Measurements from ENCODE around the gene KRTAP9-3.

- no peak for TF ChIP-seq CTCF (conservative IDR thresholded peaks at IDR 0.05)
- TF ChIP-seq ZFX (IDR thresholded peaks at IDR 0.05), result no peak
These were observed 518 bp upstream of the KRTAP9-3 start for GRCh38 chr17:41231731-41232130.

Measured in C4-2B (cell line).